GM19240 (cell line): ENCODE results near the gene CTNNBL1.
"Not testable (repeated sequence)": the region's sequence is repeated elsewhere in the genome, so short reads cannot be mapped to it uniquely, and the experiment has no call there.

ENCODE experiments used
- DNase-seq: peaks from one replicate; pipeline ENCODE4 v3.0.0; 2011; ENCODE audit warnings: low spot score; ENCODE audit not compliant: insufficient read length

CTNNBL1 gene

DNA sequence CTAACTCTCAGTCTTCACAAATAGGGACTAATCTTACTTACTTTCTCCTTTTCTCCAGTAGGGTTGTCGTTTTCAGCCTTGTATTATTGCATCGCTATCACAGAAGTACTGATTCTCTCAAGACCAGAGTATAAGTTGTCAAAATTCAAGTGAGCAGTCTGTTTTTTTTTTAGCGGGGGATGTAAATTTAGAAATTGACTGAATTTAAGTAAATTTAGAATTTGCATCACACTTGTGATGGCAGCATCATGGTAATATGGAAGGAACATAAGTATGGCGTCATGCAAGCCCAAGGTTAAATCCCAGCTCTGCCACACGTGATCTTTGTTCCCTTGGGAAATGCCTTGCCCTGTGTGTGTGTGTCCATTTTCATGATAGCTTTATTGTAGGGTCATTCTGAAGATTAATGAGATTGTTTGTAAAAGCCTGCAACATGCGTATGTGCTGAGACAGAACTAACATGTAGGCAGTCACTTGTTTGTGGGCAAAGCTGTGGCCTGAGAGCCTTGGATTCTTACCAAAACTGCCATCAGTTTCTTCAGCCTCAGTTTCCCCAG is 156.3 kb downstream of the CTNNBL1 start:
- no peak for DNase-seq

DNA sequence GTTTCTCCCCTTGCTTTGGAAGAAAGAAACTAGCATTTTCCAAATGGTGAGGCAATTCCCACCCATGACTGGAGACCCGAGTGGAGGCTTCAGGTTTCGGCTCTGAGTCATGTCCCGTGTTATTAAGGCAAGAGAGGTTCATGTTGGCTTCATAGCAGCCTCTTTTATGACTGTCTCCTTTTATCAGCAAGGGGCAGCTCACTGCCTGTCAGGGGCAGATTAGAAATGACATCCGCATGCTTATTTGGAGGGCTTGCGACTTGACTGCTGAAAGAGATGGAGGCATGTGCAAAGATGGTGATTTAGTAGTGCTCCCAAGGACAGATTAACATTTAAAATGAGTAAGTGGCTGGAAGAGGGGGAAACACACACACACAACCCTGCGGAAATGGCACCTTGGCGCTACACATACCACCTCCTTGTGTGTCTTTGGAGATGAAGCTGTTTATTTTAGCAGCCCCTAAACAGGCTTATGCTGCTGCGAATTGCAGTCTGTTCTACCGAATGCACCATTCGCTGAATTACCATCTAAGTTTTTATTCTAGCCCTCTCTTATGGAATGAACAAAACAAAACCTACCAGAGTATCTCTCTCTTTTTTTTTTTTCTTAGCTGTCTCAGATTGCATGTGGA is 157.0 kb downstream of the CTNNBL1 start:
- no peak for DNase-seq

DNA sequence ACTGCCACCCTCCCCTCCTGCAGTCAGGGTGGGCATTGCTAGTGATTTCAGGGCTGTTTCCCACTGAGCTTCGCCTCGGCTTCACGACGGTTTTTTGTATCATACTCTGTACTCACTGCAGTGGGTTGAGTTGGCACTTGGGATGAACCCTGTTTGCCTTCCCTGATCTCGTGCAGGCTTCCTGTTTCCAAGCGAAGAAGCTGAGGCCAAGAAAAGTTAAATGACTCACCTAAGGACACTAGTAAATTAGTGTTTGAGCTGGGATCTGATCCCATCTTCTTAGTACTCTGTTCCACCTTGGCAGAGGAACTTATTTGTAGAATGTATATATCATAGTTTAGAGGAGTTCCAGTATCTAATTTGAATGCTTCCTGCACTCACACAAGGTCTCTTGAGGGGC is 158.8 kb downstream of the CTNNBL1 start:
- DNase-seq, result no peak

DNA sequence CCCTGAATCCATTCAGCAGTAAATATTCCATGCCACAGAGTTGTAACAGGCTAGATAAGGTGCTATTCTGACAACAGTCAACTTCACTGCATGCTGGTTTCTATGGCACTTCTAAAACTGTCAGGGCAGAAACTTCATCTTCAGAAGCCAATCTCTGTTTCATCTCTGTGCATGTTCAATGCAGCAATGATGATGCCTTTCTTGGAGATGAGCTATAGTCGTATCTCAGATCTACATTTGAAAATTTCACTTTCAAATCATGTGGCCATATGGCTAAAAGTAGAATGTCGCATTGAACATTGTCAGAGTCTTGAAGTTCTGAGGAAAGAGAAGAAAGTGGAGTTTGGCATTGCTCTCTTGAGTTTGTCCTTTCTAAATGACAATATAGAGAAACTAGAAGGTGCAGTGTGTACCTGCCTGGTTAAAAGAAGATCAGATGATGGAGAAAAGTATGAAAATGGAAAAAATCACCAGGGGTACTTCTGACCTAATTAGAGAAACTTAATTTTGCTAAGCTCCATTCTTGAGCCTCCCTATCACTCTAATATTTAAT is 160.1 kb downstream of the CTNNBL1 start:
- peak; percentile 58 for DNase-seq

DNA sequence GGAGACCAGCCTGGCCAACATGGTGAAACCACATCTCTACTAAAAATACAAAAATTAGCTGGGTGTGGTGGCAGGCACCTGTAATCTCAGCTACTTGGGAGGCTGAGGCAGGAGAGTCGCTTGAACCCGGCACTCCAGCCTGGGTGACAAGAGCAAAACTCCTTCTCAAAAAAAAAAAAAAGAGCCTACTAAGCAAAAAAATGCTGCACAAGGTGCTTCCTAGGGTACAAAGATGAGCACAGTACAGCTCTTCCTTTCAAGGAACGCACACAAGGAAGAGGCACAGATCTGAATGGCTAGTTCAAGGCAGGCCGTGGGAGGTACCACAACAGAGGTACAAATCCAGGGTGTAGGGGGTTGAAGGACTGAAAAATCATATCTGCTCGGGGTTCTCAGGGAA is 162.2 kb downstream of the CTNNBL1 start:
- DNase-seq, result not testable (repeated sequence)

DNA sequence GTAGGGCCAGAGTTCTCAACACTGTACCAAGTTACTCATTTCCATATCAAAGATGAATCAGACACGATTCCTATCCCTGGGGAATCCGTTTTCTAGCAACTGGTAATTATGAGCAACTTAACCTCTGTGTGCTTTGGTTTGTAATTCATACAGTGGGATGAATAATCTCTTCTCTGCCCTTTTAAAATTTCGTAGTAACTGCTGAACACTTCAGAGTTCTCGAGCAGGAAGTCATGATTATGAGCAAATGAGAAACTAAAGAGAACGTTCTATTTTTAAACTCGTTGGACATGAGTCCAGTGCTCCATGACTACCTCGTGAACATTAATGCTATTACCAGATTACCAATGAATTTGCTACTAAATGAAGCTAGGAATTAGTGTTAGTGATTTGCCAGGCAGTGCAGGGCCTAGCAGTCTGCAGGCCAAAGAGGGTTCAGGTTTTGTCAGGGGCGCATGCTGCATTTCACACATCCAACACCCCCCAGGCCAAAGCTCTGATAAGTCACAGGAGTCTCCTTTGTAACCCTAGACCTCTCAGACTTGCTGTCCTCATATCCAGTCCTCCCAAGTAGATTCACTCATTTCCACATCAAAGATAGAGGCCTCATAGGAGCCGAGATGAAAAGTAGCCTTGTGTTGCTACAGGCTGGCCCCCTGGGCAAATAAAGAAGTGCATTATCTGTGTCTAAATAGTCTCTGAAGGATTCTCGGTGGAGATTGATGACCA is 163.3 kb downstream of the CTNNBL1 start:
- no peak for DNase-seq

DNA sequence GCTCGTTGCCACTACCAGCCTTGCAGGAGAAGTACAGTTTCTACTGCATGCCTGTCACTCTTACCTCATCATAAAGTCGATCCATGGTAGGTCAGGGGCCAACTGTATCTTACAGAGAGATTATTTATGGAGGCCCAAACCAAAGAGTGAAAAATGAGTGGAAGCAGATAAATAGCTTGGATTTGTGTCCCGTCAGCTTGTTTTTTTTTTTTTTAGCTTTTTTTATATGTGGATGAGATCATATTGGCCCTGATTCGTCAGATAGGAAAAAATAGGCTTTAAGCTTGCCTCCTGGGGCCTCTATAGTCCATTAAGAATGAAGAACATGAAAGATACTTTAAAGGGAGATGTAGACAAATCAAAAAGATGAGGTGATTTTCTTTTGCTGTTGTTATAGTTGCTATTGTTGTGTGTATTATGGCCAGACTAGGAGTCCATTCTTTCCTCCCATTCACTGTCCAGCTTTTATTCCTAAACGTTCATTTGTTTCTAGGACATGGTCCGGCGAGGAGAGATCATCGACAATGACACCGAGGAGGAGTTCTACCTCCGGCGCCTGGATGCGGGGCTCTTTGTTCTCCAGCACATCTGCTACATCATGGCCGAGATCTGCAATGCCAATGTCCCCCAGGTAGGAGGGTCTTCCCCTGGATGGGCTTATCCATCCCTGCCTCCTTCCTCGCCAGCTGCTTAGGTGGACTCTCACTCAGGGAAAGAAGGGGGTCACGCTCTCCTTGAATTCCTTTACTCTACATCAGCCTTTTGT is 165.8 kb downstream of the CTNNBL1 start:
- no peak for DNase-seq

DNA sequence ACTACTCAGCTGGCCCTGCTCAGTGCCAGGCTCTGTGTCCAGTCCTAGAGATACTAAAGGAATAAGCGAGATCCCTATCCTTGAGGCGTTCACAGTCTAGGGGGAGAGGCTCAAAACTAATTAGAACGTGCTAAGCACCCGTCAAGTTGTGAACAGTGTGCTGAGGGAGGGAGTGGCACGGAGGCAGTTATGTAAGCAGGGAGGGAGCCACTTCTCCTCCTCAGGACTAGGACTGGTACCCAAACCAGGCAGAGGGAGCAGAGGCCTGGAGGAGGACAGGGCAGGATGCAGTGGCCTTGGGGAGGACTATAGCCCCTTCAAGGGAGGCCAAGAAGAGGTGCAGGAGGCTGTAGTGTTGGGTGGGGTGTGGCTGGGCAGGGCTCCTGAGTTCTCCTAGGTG is 169.5 kb downstream of the CTNNBL1 start:
- no peak for DNase-seq

DNA sequence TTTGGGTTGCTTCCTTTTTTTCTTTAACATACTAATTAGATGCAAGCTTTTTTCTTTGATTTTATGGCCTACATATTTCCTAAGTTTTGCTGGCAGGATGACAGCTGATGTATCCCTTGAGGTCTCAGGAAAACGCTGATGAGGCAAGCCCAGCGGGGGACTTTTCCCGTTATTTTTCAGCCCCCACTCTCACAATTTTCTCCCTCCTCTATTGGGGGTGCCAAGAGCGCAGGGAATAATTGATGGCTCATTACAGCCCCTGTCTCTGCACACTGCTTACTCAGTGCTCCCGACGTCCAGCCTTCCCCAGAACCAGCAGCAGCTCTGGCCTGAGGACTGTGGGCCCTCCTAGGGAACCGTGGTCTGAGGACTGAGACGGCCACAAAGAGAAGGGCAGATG is 170.5 kb downstream of the CTNNBL1 start:
- no peak for DNase-seq

DNA sequence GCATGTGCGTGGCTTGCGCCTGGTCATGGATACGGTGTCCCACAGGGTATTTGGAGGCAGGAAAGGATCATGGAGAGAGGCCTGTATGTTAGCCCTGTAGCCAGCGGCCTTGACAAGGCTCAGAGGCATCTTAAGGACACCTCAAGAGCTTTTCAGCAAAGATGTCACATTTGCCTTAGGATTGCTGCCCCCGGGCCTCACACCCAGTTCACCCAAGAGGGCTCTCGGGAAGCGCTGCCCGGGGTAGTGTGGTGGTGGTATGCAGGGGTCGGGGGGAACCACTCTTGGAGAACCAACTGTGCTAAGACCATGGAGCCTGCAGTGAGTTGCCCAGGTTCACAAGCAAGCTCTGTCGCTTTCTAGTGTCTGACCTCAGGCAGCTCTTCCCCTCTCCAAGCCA is 172.2 kb downstream of the CTNNBL1 start:
- no peak for DNase-seq

DNA sequence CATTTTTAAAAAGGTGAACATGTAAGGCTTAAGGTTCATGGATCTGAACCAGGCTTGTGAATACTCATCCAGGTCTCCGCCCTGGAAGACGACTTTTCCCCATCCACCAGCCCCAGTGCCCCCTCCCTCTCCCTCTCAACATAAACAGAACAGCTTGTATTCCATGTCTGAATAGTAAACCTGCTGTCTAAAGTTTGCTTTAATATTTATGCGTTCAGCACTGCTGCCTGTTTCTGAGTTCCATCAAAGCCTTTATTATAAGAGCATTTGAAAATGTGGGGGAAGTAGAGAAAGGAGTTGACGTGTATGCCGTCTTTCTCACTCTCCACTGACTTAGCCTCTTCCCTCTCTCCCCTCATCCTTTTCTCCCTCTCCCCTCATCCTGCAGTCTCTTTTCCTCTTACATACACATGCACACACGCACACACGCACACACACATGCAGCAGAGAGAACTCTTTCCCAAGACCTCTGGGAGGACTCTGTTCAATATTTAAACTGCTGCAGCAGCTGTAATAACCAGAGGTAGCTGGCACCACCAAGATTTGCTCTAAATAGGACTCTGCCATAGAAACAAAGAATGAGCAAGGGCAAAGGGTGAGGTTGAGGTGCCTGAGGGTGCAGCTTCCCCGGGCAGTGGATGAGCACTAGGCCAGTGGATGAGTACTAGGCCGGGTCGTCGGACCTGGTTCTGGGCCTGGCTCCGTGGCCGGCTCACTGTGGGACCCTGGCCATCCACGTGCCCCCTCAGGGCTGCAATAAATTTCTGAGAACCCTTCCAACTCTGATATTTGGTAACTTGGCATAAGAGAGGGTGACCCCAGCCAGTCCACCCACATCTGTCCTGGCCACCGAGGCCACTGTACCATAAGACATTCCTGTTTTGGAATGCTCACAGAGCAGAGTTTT is 173.7 kb downstream of the CTNNBL1 start:
- DNase-seq, result no peak

DNA sequence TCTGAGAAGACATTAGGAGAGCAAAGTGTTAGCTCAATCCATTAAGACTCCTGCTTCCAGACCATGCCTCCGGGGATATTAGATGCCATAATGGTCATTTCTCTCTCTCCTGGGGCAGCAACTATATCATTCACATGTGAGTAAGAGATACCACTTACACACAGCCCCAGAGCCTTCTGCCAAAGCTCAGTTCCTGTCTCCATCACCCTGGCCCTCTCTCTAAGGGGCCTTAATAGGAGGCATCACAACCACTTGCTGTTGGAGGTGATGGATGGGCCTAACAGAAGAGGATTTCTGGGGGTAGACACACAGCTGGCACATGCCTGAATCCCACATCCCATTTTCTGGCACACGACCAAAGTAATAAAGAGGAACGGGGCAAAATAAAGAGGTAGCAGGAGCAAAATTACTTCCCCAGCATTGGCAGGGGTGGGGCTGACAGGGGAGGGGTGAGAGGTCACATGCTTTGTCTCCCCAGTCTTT is 175.1 kb downstream of the CTNNBL1 start:
- DNase-seq, result no peak

DNA sequence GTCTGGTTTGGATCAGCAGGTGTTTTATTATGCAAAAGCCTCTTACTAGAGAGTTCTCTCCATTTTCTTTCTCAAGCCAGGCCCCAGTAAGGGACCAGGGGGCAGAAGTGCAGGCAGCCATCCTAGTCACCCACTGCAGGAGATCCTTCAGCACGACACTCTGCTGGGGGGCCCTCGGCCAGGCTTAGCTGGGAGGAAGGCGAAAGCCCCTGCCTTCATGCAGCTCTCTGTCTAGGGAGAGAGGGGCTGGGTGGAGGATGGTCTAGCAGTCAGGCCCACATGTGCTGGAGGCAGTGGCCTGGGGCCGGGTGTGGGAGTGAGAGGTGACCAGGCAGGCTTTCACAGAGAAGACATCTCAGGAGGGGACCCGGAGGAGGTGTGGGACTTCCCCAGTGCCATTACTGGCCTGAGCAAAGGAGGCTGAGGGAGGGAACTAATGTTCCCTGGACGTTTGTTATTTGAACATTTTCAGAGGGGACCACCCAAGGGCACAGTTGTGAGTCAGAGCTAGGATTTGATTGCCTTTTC is 175.6 kb downstream of the CTNNBL1 start:
- DNase-seq, result no peak

DNA sequence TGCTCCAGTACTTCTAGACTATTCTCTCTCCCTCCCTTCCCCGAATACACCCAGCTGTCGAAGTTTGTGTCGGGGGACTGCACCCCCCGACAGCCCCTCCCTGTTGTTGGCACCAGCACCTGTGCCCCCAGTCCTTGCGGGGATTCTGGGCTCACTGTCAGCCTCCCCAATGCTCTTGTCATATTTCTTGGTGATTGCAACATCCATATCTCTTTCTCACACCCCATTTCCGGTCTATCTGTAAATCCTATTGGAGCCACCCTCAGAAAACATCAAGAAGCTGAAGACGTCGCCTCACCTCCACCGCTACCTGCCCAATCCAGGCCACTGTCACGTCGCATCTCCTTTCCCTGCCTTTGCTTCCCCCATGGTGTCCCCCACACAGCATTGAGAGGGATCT is 176.5 kb downstream of the CTNNBL1 start:
- DNase-seq, result no peak

DNA sequence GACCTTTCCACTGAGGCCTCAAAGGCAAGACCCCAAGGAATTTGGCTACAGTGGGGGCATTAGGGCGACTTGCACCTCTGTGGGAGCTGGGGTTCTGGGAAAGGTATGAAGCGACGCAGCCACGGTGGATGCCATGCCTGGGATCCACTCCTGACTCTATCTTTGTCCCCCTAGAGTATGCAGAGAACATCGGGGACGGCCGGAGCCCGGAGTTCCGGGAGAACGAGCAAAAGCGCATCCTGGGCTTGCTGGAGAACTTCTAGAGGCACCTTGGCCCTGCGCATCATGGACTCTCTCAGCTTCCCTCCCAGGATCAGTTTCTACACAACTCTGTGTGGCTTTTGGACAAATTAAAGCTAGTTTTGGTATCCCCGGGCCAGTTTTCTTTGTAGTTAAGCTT is 177.9 kb downstream of the CTNNBL1 start:
- no peak for DNase-seq

DNA sequence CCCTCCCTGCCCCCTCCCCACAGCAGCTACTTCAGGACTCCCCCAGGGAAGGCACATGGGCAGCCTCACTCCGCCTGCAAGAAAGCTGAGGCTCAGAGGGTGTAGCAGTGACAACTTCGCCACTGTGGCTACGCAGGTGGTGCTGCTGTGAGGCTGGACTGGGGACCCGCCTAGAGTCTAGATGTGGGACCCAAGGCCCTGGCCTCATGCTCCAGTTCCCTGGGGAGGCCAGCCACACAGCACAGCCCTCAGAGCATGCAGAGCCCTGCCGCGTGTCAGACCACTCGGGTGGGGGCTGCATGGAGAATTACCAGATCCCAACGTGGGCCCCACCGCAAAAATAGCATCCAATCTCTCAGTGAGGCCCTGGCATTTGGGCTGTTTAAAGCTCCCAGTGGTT is 178.3 kb downstream of the CTNNBL1 start:
- DNase-seq, result no peak

DNA sequence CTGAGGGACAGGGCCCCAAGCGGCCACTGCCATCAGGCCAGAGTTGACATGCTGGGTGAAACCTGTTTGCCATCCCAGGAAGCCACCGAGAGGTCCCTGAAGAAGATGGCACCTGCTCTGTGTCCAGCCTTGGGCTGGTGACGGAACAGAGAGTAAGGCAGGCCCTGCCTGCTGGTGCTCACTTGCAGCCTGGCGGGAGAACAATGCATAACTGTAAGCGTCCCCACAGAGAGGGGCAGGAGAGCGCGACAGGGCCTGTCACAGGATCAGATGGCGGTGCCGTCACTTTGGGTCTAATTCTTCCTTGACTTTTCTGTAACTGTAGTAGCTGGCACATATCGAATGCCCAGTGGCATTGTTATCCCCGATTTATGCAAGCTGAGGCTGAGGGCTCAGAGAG is 180.1 kb downstream of the CTNNBL1 start:
- DNase-seq, result no peak

DNA sequence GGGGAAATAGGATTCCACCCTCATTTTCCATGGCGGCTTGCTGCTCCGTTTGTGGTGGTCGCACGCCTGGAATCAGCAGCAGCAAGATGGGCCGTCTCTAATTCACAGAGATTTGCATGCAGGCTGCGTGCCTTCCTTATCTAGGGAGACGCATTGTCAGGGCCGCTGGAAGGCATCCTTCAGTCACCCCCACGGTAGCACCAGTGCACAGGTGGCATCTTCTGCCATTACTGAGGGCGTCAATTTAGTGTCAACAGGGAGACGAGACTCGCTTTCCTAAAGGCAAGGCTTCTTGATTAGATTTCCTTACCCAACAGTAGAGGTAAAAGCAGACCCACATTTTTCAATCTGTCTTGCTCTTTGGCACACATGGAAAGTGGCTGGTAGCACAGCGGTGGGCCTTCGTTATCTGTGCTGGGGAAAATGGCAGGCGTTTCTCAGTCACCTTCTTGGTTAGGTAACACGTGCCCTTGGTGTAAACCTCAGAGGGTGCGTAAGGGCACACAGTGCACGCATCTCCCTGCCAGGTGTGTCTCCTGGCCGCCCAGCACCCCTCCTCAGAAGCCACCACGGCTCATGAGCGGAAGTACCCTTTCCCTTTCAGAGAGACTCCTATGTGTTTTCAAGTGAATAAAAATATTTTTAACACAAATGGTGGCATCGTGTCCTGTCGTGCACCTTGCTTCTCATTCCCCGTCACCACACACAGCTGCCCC is 181.8 kb downstream of the CTNNBL1 start:
- no peak for DNase-seq

DNA sequence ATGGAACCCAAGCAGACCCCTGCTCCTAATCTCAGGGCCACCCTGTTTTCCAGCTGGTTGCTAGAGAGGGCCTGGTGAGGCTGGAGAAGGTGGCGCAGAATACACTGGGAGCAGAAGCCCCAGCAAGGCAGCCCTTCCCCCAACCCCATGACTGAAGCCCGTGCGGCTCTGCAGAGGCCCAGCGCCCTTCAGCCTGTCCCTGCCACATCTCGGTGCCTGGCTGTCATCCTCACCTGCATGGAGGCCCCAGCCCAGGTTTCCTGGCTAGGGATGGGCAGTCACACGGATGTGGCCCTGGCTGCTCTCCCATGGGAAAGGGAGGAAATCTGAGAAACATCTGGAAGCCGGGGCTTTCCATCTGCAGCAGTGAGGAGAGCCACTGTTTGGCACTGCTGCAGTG is 183.0 kb downstream of the CTNNBL1 start:
- no peak for DNase-seq
